ENCODE measurements around the gene GPR152. TPM values are rescaled to one million over a fixed set of nuclear protein-coding genes. Genes with fewer than 3 reads are reported as not detected.

Gene GPR152
- total and polyA plus RNA-seq, 7 donors = not detected

DNA sequence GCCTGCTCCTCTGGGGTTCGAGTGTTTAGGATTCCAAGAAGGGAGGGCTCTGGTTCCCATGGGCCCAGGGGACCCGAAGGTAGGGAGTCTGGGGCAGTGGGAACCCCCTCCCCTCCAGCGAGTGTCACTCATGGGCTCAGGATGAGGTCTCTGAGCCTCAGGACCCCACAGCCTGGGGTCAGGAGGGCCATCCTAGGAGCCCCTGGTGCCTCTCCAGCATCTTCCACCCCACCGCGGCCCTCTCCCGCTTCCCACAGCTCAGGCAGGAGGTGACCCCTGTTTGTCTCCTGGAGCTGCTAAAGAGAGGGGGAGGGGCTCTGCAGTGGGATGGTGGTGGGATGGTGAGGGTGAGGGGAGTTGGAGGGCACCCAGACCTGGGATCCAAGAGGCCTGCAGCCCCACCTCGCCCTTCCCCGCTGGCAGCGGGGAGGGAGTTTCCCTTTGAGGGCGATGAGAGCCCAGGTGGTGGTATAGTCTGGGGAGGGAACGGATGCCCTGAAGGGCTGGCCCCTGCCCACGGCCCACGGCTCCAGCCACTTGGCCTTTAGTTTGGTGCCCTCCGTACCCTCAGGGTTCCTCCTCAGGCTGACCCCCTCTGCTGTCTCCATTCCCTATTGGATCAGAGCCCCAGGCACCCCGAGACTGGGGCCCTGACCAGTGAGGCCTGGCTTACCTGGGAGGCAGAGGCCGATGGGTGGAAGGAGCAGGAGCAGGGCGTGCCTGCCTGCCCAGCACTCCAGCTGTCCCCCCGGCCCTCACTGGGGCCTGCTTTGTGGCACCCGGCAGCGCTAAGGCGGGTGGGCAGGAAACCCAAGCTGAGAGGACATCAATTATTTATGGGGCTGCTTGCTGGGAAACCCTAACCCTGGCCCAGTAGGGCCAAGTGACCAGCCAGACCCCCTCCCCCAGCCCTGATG lies 1.5 kb upstream of the GPR152 start:
- WGBS, 2 donors = 90 to 92% methylated on average over 21 of the region's 21 CpGs
- H3K27me3 ChIP-seq = no peaks in the 10 kb centered on the region
- no peak overlapping the region for H3K4me3 ChIP-seq
- no peaks in the 10 kb centered on the region for H3K9me3 ChIP-seq
- no peaks in the 10 kb centered on the region for H3K4me1 ChIP-seq
- DNase-seq = no peak
- no peak overlapping the region for H3K27ac ChIP-seq
- no peaks in the 10 kb centered on the region for H3K36me3 ChIP-seq
- intact Hi-C loops (cut with DNase I) = no loop called here
- TF ChIP-seq CTCF (IDR thresholded peaks at IDR 0.05) (no peak), EP300 (IDR thresholded peaks at IDR 0.05) (no peak), POLR2A (IDR thresholded peaks at IDR 0.05) (no peak), POLR2AphosphoS5 (IDR thresholded peaks at IDR 0.05) (no peak)

- Histone ChIP-seq H3K27me3 (no peaks in the 10 kb centered on the region), H3K4me3 (no peak overlapping the region), H3K9me3 (no peaks in the 10 kb centered on the region), H3K4me1 (no peaks in the 10 kb centered on the region), H3K27ac (peak overlapping the region in 1 of 4 donors; percentile 29), H3K36me3 (no peaks in the 10 kb centered on the region)
- 92 to 95% methylated on average over 14 of the region's 14 CpGs for WGBS, 2 donors
- DNase-seq = no peak
- intact Hi-C loops (cut with DNase I) = no loop called here
- TF ChIP-seq CTCF (IDR thresholded peaks at IDR 0.05) (no peak), POLR2A (IDR thresholded peaks at IDR 0.05) (no peak), EP300 (IDR thresholded peaks at IDR 0.05) (no peak), POLR2AphosphoS5 (IDR thresholded peaks at IDR 0.05) (no peak)
Observed at GRCh38 chr11:67451658-67451976, 912 bp downstream of the GPR152 start.

DNA sequence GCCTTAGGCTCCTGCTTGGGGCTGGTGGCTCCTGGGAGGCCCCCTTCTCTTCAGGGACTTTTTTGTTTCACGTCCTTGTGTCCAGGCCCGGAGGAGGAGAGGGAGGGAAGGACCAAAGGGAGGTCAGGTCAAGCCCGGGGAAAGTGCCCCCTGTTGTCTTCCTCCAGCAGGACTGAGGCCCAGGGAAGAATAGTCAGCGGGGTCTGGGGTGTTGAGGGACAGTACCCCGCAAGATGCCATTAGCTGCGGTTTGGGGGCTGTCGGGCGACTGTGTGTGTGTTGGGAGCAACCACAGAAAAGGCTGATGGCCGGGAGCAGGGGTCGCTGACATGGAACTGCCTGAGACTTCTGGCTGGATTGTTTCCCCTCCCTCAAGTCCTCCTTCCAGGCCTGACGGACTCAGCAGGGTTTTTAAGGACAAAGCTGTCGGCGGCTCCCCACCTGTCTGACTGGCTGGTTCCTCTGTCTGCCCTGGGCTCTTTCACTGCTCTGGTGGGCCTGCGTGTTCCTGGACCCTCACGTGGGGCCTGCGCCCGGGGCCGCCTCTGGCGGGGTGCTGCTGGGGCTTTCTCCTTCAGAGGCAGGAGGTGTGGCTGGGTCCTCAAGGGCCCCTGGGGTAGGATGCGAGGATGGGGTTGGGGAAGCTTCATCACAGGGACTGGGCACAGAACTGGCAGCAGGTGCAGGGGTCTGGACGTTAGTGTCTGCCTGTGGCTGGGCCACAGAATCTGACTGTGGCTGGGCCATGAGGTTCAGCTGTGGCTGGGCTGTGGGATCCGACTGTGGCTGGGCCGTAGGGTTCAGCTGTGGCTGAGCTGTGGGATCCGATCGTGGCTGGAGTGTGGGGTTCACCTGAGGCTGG lies 1.5 kb downstream of the GPR152 start:
- Histone ChIP-seq H3K4me1 (no peaks in the 10 kb centered on the region), H3K27ac (no peak overlapping the region), H3K9me3 (no peaks in the 10 kb centered on the region), H3K27me3 (no peaks in the 10 kb centered on the region), H3K4me3 (no peak overlapping the region), H3K36me3 (no peaks in the 10 kb centered on the region)
- DNase-seq = no peak
- intact Hi-C loops (cut with DNase I) = no loop called here
- no peak for TF ChIP-seq CTCF (IDR thresholded peaks at IDR 0.05)
- TF ChIP-seq POLR2AphosphoS5 (IDR thresholded peaks at IDR 0.05) = no peak
- TF ChIP-seq EP300 (IDR thresholded peaks at IDR 0.05) = no peak
- no peak for TF ChIP-seq POLR2A (IDR thresholded peaks at IDR 0.05)
- WGBS, 2 donors = 91 to 93% methylated on average over 25 of the region's 25 CpGs

- Histone ChIP-seq H3K36me3 (no peaks in the 10 kb centered on the region), H3K4me1 (peaks cover 0 to 3% (median 1%) of the 10 kb centered on the region in 4 donors), H3K4me3 (no peak overlapping the region), H3K27ac (no peak overlapping the region), H3K9me3 (no peaks in the 10 kb centered on the region), H3K27me3 (no peaks in the 10 kb centered on the region)
- intact Hi-C loops (cut with DNase I) = no loop called here
- DNase-seq = no peak
- no peak for TF ChIP-seq POLR2A (IDR thresholded peaks at IDR 0.05)
- no peak for TF ChIP-seq CTCF (IDR thresholded peaks at IDR 0.05)
- TF ChIP-seq POLR2AphosphoS5 (IDR thresholded peaks at IDR 0.05) = no peak
- TF ChIP-seq EP300 (IDR thresholded peaks at IDR 0.05) = no peak
- 43 to 64% methylated on average over 9 of the region's 9 CpGs for WGBS, 2 donors
Observed at GRCh38 chr11:67449116-67449844, 3.2 kb downstream of the GPR152 start.

Data from sigmoid colon (tissue), 7 donors.